Effector memory CD4-positive, alpha-beta T cell (primary cell): Measurements from ENCODE around the gene INO80E.
"Not testable (repeated sequence)": the region's sequence is repeated elsewhere in the genome, so short reads cannot be mapped to it uniquely, and the experiment has no call there.

Experiments used
- DNase-seq, 3 donors: peaks; one replicate each; pipeline ENCODE4 v3.0.0-alpha.2; 2020
- H3K27ac ChIP-seq: 2 replicates; pipeline ENCODE4 v1.7.0; 2013; ENCODE audit warnings: mild to moderate bottlenecking, low read length, moderate library complexity; ENCODE audit not compliant: insufficient read depth, poor library complexity, severe bottlenecking
- H3K27me3 ChIP-seq: replicated peaks from 2 replicates; pipeline ENCODE4 v1.7.0; 2013; ENCODE audit warnings: mild to moderate bottlenecking, low read length; ENCODE audit not compliant: insufficient read depth, control insufficient read depth, poor library complexity, severe bottlenecking
- H3K36me3 ChIP-seq: 2 replicates; pipeline ENCODE4 v1.7.0; 2013; ENCODE audit warnings: mild to moderate bottlenecking, low read length, moderate library complexity; ENCODE audit not compliant: control insufficient read depth, insufficient read depth
- H3K4me1 ChIP-seq: 2 replicates; pipeline ENCODE4 v1.7.0; 2013; ENCODE audit warnings: low read length, mild to moderate bottlenecking; ENCODE audit not compliant: control insufficient read depth, insufficient read depth, poor library complexity, severe bottlenecking
- H3K4me3 ChIP-seq: 2 replicates; pipeline ENCODE4 v1.7.0; 2013; ENCODE audit warnings: low read length, low read depth, mild to moderate bottlenecking; ENCODE audit not compliant: insufficient read depth, poor library complexity, severe bottlenecking
- H3K9me3 ChIP-seq: 2 replicates; pipeline ENCODE4 v1.7.0; 2013; ENCODE audit warnings: mild to moderate bottlenecking, low read length, moderate library complexity; ENCODE audit not compliant: control insufficient read depth

INO80E gene

DNA sequence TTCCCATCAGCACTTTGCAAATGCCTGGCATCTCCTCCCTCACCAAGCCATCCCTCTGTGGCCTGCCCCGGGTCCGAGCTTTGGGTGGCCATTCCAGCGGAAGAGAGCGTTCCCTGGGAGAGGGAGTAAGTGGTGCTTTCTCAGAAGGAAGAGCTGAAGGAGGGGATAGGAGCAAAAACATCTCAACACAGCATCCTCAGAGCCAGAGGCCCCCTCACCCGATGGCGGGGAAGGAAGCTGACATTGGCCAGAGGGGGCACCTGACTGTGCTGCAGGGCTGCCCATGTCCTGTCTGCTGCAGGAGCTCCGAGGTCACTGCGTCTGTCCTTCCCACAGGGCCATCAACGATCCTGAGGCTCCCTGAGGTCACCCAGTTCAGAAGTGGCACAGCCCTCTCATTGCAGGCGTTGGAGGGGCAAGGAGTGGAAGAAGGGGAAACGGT, 35.5 kb downstream of the INO80E start:
- no peaks in the 10 kb centered on the region for H3K9me3 ChIP-seq
- H3K36me3 ChIP-seq: no peaks in the 10 kb centered on the region
- no peak for DNase-seq
- H3K27me3 ChIP-seq: peaks cover 25% of the 10 kb centered on the region
- no peak overlapping the region for H3K4me3 ChIP-seq
- H3K4me1 ChIP-seq: no peaks in the 10 kb centered on the region
- no peak overlapping the region for H3K27ac ChIP-seq

- Histone ChIP-seq H3K4me1 (no peaks in the 10 kb centered on the region), H3K27me3 (peaks cover 25% of the 10 kb centered on the region), H3K4me3 (no peak overlapping the region), H3K27ac (no peak overlapping the region), H3K9me3 (no peaks in the 10 kb centered on the region), H3K36me3 (no peaks in the 10 kb centered on the region)
- DNase-seq: peak; percentile 30 to 55 (median 33)
These were observed 36.2 kb downstream of the INO80E start for GRCh38 chr16:30032083-30032819.

DNA sequence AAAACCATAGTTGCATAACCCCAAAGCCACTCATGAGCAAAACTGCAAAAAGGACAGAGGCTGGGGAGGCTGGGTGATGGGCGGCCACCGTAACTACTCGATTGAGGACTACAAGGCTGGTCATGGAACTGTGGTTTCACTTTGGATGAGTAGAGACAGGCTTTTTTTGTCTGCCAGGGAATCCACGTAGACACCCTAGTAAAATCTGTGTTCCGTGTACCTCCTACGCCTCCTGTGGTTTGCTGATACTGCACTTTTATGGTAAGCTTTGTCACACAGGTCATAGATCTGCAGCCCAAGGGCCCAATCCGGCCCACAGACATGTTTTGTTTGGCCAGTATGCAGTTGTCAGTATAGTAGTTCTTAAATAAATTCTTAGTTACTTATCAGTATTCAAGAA, 37.2 kb downstream of the INO80E start:
- H3K27ac ChIP-seq: no peak overlapping the region
- H3K27me3 ChIP-seq: peaks cover 25% of the 10 kb centered on the region
- no peaks in the 10 kb centered on the region for H3K36me3 ChIP-seq
- no peak overlapping the region for H3K4me3 ChIP-seq
- no peak for DNase-seq
- no peaks in the 10 kb centered on the region for H3K9me3 ChIP-seq
- H3K4me1 ChIP-seq: no peaks in the 10 kb centered on the region

DNA sequence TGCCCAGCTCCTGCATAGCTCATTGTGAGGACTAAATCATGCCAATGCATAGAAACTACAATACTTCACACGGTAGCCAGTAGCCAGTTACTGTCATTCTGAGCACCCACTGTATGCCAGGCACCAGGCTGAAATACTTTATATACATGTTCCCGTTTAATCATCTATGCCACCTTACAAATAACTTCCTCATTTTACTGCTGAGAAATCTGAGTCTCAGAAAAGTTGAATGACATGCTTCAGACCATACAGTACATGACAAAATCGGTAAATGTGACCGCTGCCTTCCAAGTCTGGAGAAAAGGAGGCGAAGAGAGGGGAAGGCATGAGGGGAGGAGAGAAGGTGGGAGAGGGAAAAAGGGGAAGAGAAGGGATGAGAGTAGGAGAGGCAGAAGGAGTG, 44.2 kb downstream of the INO80E start:
- no peaks in the 10 kb centered on the region for H3K36me3 ChIP-seq
- H3K27ac ChIP-seq: no peak overlapping the region
- no peak overlapping the region for H3K4me3 ChIP-seq
- H3K9me3 ChIP-seq: no peaks in the 10 kb centered on the region
- no peak for DNase-seq
- no peaks in the 10 kb centered on the region for H3K27me3 ChIP-seq
- H3K4me1 ChIP-seq: no peaks in the 10 kb centered on the region

- DNase-seq, H3K4me3 ChIP-seq, H3K4me1 ChIP-seq, H3K27me3 ChIP-seq, H3K9me3 ChIP-seq, H3K36me3 ChIP-seq, H3K27ac ChIP-seq: not testable (repeated sequence)
These were observed 44.6 kb downstream of the INO80E start for GRCh38 chr16:30040690-30041089.

DNA sequence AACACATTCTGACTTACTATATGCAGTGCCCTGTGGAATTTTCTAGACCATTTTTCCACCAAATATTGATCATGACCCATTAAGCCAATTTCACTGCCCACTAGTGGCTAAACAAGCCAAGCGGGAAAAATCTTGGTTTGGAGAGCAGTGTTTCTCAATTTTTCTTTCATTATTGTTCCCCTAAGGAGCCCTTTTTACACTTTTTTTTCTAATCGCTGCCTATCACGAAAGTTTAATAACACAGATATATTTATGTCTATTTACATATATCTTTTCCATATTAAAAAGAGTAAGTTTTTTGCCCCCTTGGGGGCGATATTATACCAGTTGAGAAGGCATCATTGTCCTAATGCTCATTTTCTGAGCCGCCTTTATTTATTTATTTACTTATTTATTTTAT, 45.8 kb downstream of the INO80E start:
- Histone ChIP-seq H3K4me3 (no peak overlapping the region), H3K27me3 (no peaks in the 10 kb centered on the region), H3K36me3 (no peaks in the 10 kb centered on the region), H3K4me1 (no peaks in the 10 kb centered on the region), H3K27ac (no peak overlapping the region), H3K9me3 (no peaks in the 10 kb centered on the region)
- no peak for DNase-seq

- no peak overlapping the region for H3K4me3 ChIP-seq
- no peaks in the 10 kb centered on the region for H3K4me1 ChIP-seq
- DNase-seq: no peak
- no peaks in the 10 kb centered on the region for H3K36me3 ChIP-seq
- no peaks in the 10 kb centered on the region for H3K9me3 ChIP-seq
- no peak overlapping the region for H3K27ac ChIP-seq
- H3K27me3 ChIP-seq: no peaks in the 10 kb centered on the region
These were observed 50.1 kb downstream of the INO80E start for GRCh38 chr16:30046178-30046577.

DNA sequence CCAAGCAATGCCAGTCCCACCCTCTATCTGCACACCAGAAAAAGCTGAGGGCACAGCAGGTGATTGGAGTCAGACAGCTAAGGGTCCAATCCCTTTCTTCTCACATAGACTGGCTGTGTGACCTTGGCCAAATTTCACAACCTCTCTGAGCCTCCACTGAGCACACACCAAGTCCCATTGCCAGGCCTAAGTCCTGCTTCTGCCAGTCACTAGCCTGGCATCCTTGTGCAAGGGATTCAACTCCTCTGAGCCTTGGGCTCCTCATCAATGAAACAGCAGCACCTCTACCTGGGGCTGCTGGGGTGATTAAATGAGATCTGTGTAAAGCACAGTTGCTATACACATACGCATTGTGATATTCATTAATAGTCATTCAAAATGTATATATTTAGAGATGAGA, 50.5 kb downstream of the INO80E start:
- no peak overlapping the region for H3K27ac ChIP-seq
- no peak for DNase-seq
- H3K9me3 ChIP-seq: no peaks in the 10 kb centered on the region

DNA sequence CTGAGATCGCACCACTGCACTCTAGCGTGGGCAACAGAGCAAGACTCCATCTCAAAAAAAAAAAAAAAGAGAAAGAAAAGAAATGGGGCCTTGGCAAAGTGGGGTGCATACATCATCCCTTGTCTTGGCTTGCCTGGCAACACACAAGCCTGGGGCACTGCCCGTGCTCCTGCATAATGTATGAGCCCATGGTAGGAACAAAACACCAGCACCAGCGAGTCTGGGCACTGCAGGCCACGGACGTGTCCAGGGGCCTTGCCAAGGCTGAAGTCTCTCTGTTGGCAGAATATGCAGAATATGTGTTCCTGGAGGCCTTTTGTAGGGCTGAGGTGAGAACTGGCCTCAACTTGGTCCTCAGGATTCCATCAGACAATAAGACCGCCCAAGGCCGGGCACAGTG, 53.8 kb downstream of the INO80E start:
- Histone ChIP-seq H3K4me1 (peaks cover 8% of the 10 kb centered on the region), H3K9me3 (no peaks in the 10 kb centered on the region)

More for the DNA sequence above, 50.5 kb downstream of the INO80E start:
- Histone ChIP-seq H3K36me3 (no peaks in the 10 kb centered on the region), H3K4me3 (no peak overlapping the region), H3K27me3 (no peaks in the 10 kb centered on the region), H3K4me1 (no peaks in the 10 kb centered on the region)

DNA sequence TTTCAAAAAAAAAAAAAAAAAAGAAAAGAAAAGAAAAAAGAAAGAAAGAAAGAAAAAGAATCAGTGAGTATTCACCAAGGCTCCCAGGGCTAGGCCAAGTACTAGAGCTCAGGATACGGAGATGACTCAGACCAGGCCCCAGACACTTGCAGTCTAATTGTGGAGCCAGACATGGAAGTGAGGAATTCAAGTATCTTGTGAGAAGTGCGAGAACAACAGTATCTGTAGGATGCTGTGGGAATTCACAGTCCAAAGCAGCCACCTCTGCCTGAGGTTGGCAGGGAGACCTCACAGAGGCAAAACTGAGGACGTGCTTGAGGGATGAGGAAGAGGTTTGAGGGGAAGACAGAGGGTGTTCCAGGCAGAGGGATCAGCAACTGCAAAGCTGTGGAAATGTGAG, 55.5 kb downstream of the INO80E start:
- Histone ChIP-seq H3K27ac (no peak overlapping the region), H3K4me3 (no peak overlapping the region)

More for the DNA sequence above, 53.8 kb downstream of the INO80E start:
- H3K36me3 ChIP-seq: no peaks in the 10 kb centered on the region
- H3K27ac ChIP-seq: no peak overlapping the region
- no peak overlapping the region for H3K4me3 ChIP-seq
- no peaks in the 10 kb centered on the region for H3K27me3 ChIP-seq
- DNase-seq: no peak

More for the DNA sequence above, 55.5 kb downstream of the INO80E start:
- peaks cover 11% of the 10 kb centered on the region for H3K4me1 ChIP-seq
- H3K9me3 ChIP-seq: no peaks in the 10 kb centered on the region
- DNase-seq: no peak
- no peaks in the 10 kb centered on the region for H3K36me3 ChIP-seq
- H3K27me3 ChIP-seq: no peaks in the 10 kb centered on the region
